Fibroblast of lung (primary cell): ENCODE measurements around the gene UGT1A3. TPM values are rescaled to one million over a fixed set of nuclear protein-coding genes. Genes with fewer than 3 reads are reported as not detected.

Experiments used
- DNase-seq, 2 donors: peaks; one replicate each; pipeline versions ENCODE4 v3.0.0 to v3.0.0-alpha.2; 2010; ENCODE audit warnings: low read depth in 2 of 2
- H2AFZ ChIP-seq: 2 replicates; pipeline ENCODE4 v1.5.1; 2012; ENCODE audit warnings: low read length, control low read depth, inconsistent platforms
- H3K27ac ChIP-seq: 2 replicates; pipeline ENCODE4 v1.5.1; 2011; ENCODE audit warnings: low read length, control low read depth; ENCODE audit not compliant: insufficient read depth
- H3K27me3 ChIP-seq: 2 replicates; pipeline ENCODE4 v1.5.1; 2011; ENCODE audit warnings: mild to moderate bottlenecking, low read length; ENCODE audit not compliant: control insufficient read depth, insufficient read depth
- H3K36me3 ChIP-seq: 2 replicates; pipeline ENCODE4 v1.5.1; 2011; ENCODE audit warnings: low read length; ENCODE audit not compliant: control insufficient read depth, insufficient read depth
- H3K4me1 ChIP-seq: 2 replicates; pipeline ENCODE4 v1.5.1; 2011; ENCODE audit warnings: low read length; ENCODE audit not compliant: control insufficient read depth, insufficient read depth; ENCODE audit errors: extremely low read depth
- H3K4me2 ChIP-seq: 2 replicates; pipeline ENCODE4 v1.5.1; 2011; ENCODE audit warnings: low read length, control low read depth; ENCODE audit not compliant: insufficient read depth; ENCODE audit errors: extremely low read depth
- H3K4me3 ChIP-seq, 4 experiments: fragments of 200-600 bp in 1 of 4; sonication (generic) in 1 of 4; replicated peaks in 1 of 4; 2 replicates each; pipeline ENCODE4 v1.5.1; 2011 to 2016; ENCODE audit warnings: low read length in 4 of 4, low read depth in 3 of 4, mild to moderate bottlenecking in 3 of 4, control low read depth in 2 of 4, inconsistent platforms in 1 of 4, mixed read lengths in 1 of 4; ENCODE audit not compliant: insufficient read depth in 1 of 4; ENCODE audit errors: control extremely low read depth in 1 of 4
- H3K79me2 ChIP-seq: 2 replicates; pipeline ENCODE4 v1.5.1; 2012; ENCODE audit warnings: mild to moderate bottlenecking, low read length, inconsistent platforms; ENCODE audit not compliant: control insufficient read depth, insufficient read depth
- H3K9ac ChIP-seq: 2 replicates; pipeline ENCODE4 v1.5.1; 2011; ENCODE audit warnings: mild to moderate bottlenecking, low read length, control low read depth; ENCODE audit not compliant: insufficient read depth
- H3K9me3 ChIP-seq: 2 replicates; pipeline ENCODE4 v1.5.1; 2012; ENCODE audit warnings: low read depth, low read length; ENCODE audit not compliant: control insufficient read depth, insufficient read depth
- H4K20me1 ChIP-seq: 2 replicates; pipeline ENCODE4 v1.5.1; 2011; ENCODE audit warnings: low read length; ENCODE audit not compliant: control insufficient read depth, insufficient read depth; ENCODE audit errors: extremely low read depth
- EZH2 ChIP-seq: IDR thresholded peaks from 2 replicates; pipeline ENCODE4 v1.5.1; 2012; ENCODE audit warnings: low read length, control low read depth, mild to moderate bottlenecking; ENCODE audit errors: missing control alignments
- polyA plus RNA-seq, 2 donors: library from polyadenylated mRNA; depleted of rRNA in 1 of 2; stranded (reverse) in 1 of 2; unstranded in 1 of 2; fragments of >200 nt; gene quantifications; 2 replicates each; pipeline ENCODE4 v1.2.1, GENCODE V29; 2011 to 2012; ENCODE audit warnings: missing spikeins in 1 of 2
- total RNA-seq: library from RNA; depleted of rRNA; stranded (reverse); fragments of >200 nt; gene quantifications from 2 replicates; pipeline ENCODE4 v1.2.1, GENCODE V29; 2014
- TF ChIP-seq, protein P1 (sequence below), 2 donors: IDR thresholded peaks in 1 of 2; conservative IDR thresholded peaks in 1 of 2; 1 replicate in 1 of 2; 2 replicates in 1 of 2; pipeline ENCODE4 v1.5.1; 2011 to 2012; ENCODE audit warnings: low read length in 2 of 2, control low read depth in 1 of 2, inconsistent platforms in 1 of 2, low read depth in 1 of 2, mild to moderate bottlenecking in 1 of 2

UGT1A3 gene
- total and polyA plus RNA-seq, 2 donors (not counting 1 experiment from before 2014, with no cell fraction given): not detected

DNA sequence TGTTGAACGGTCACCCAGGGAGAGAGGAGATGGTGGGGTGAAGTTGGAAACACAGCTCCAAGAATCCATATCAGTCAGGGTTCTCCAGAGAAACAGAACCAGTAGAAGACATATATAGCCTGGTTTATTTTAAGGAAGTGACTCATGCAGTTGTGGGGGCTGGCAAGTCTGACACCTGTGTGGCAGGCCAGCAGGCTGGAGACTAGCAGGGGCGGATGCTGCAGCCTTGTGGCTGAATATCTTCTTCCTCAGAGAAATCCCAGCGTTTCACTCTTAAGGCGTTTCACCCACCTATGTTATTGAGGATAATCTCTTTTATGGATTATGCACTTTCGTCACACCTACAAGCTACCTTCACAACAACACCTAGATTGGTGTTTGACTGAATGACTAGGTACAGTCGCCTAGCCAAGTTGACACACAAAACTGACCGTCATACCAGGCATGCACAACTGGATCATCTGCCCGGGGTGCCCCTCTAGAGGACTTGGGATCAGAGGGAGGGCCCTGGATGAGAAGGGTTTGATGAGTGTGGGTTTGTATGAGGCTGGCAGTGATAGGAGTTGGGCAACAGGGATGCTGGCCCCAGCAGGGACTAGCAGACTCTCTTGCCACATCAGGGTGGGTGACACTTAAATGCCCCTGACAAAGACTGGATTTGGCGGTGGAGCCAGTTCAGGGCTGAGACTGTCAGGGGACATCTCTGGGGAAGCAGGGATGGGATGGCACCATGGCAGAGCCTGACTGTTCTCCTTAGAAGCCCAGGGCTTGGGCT, 72.7 kb downstream of the UGT1A3 start:
- DNase-seq: peak in 1 of 2 donors; percentile 72
- Histone ChIP-seq H3K27me3 (peaks cover 3% of the 10 kb centered on the region), H3K79me2 (no peaks in the 10 kb centered on the region), H3K9ac (no peak overlapping the region), H4K20me1 (no peaks in the 10 kb centered on the region), H3K4me1 (no peaks in the 10 kb centered on the region), H2AFZ (no peak overlapping the region), H3K4me2 (no peak overlapping the region), H3K36me3 (no peaks in the 10 kb centered on the region), H3K27ac (no peak overlapping the region), H3K4me3 (no peak overlapping the region), H3K9me3 (no peaks in the 10 kb centered on the region)
- no peak for TF ChIP-seq EZH2
- TF ChIP-seq, protein P1, sequence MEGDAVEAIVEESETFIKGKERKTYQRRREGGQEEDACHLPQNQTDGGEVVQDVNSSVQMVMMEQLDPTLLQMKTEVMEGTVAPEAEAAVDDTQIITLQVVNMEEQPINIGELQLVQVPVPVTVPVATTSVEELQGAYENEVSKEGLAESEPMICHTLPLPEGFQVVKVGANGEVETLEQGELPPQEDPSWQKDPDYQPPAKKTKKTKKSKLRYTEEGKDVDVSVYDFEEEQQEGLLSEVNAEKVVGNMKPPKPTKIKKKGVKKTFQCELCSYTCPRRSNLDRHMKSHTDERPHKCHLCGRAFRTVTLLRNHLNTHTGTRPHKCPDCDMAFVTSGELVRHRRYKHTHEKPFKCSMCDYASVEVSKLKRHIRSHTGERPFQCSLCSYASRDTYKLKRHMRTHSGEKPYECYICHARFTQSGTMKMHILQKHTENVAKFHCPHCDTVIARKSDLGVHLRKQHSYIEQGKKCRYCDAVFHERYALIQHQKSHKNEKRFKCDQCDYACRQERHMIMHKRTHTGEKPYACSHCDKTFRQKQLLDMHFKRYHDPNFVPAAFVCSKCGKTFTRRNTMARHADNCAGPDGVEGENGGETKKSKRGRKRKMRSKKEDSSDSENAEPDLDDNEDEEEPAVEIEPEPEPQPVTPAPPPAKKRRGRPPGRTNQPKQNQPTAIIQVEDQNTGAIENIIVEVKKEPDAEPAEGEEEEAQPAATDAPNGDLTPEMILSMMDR (conservative IDR thresholded peaks at IDR 0.05 in 1 of 2, IDR thresholded peaks at IDR 0.05 in 1 of 2; ENCODE audit: low read depth in 1 of 2, low read length in 2 of 2): no peak

DNA sequence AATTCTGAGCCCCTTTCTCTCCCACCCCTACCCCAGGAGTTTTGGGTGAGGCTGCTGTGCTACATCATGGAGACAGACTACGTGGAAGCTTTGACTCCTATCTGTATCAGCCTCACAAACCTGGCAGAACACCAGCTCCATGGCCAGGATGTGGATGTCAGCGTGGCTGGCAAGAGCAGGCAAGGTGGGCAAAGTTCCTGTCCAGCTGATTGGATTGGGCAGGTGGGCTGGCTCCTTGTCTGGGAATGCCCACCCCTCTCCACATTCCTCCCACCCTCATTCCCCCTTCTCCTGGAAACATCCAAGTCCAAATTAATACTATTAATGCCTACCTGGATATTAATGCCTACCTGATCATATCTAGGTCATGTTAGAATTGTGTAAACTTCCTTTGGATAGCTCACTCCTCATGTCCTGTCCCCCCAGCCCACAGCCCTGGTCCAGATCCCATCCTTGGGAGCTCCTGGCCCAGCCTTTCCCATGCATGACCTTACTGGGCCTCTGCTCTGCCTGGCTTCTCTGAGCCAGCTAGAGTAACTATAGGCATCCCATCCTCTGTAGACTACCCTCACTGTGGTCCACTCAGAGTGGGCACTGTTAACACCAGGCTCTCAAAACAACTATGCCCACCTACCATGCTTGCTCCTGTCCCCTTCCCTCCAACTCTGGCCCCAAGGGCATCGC, 73.4 kb downstream of the UGT1A3 start:
- TF ChIP-seq EZH2: no peak
- TF ChIP-seq, protein P1 (conservative IDR thresholded peaks at IDR 0.05 in 1 of 2, IDR thresholded peaks at IDR 0.05 in 1 of 2; ENCODE audit: low read depth in 1 of 2, low read length in 2 of 2): no peak
- no peaks in the 10 kb centered on the region for H3K36me3 ChIP-seq
- H3K4me1 ChIP-seq: no peaks in the 10 kb centered on the region
- DNase-seq: no peak
- no peak overlapping the region for H3K4me3 ChIP-seq
- peaks cover 3% of the 10 kb centered on the region for H3K27me3 ChIP-seq
- no peak overlapping the region for H3K9ac ChIP-seq
- H3K4me2 ChIP-seq: no peak overlapping the region
- no peak overlapping the region for H2AFZ ChIP-seq
- H3K27ac ChIP-seq: no peak overlapping the region
- H3K79me2 ChIP-seq: no peaks in the 10 kb centered on the region
- no peaks in the 10 kb centered on the region for H3K9me3 ChIP-seq
- H4K20me1 ChIP-seq: no peaks in the 10 kb centered on the region

DNA sequence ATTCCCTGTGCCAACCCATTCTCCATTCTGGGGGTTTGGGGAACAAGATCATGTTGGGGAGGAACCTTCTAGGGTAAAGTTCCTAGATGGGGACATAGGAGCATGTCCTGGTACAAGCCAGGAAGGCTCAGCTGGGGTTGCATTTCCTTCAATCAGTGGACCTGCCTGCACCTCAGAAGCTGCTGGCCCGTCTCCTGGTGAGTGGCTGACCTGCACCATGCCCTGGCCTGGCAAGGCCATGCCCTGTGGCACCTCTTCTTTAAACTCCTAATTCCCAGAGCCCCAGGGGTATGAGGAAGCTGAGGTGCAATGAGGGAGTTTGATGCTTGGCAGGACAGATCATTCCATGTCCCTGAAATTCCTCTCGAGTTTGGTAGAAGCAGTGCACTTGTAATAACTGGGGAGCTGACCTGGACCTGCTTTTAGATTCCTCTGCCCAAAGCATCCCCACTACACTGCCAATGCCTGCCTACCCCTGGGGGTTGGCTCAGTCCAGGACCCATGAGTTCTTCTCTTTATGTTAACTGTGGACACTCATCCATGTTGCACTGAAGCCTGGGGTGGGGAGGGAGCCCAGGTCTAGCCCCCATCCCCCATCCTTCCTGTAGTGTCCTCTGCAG, 74.6 kb downstream of the UGT1A3 start:
- no peaks in the 10 kb centered on the region for H3K36me3 ChIP-seq
- H3K79me2 ChIP-seq: no peaks in the 10 kb centered on the region
- H3K4me3 ChIP-seq: no peak overlapping the region
- H3K27ac ChIP-seq: no peak overlapping the region
- H4K20me1 ChIP-seq: no peaks in the 10 kb centered on the region
- H3K9ac ChIP-seq: no peak overlapping the region
- H3K4me1 ChIP-seq: no peaks in the 10 kb centered on the region
- H3K9me3 ChIP-seq: no peaks in the 10 kb centered on the region
- no peak overlapping the region for H2AFZ ChIP-seq
- peaks cover 3% of the 10 kb centered on the region for H3K27me3 ChIP-seq
- H3K4me2 ChIP-seq: no peak overlapping the region
- TF ChIP-seq EZH2: no peak
- TF ChIP-seq, protein P1 (conservative IDR thresholded peaks at IDR 0.05 in 1 of 2, IDR thresholded peaks at IDR 0.05 in 1 of 2; ENCODE audit: low read depth in 1 of 2, low read length in 2 of 2): no peak
- no peak for DNase-seq
